Limb (tissue), 2 donors: ENCODE results near the gene OR5K2.

Source experiments
- DNase-seq, 2 donors: peaks; one replicate each; pipeline ENCODE4 v3.0.0-alpha.2; 2016; ENCODE audit errors: extremely low spot score in 2 of 2

The OR5K2 gene

DNA sequence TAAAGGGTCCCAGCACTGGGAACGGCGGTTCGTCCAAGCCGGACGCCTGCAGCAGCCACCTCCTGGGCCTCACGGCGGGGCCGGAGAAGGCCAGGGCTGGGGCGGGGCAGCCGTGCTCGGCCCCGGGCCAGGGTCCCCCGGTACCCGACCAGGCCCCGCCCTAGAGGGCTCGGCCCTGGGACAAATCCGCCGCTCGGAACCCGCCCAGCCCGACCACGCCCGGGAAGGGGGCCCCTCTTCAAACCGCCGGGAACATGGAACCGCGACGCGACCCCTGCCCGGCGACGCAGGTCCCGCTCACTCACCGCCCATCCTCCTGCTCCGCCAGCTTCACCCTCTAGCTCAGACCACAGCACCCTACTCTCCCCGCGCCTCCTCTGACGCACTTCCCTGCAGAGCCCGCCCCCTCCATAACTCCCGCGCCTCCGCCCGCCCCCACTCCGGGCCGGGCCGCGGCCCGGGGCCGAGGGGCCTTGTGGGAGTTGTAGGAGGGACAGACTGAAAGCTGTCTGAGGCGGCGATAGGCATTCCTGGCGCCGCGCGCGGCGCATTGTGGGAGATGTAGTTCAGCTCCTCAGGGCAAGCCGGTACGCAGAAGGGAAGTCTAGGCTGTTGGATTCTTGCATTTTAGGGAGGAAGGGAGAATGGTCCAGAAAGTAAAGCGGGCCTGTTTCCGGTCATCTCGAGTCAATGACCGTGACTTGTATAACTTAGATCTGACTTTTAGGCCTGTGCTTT lies 25.2 kb downstream of the OR5K2 start, which contains the start of gene CLDND1:
CLDND1 (minus strand) TSS at position 359 of the 738 bp plus-strand sequence. CDS start 1,478 bp downstream, outside the sequence.
- peak; percentile 95 to 97 for DNase-seq

DNA sequence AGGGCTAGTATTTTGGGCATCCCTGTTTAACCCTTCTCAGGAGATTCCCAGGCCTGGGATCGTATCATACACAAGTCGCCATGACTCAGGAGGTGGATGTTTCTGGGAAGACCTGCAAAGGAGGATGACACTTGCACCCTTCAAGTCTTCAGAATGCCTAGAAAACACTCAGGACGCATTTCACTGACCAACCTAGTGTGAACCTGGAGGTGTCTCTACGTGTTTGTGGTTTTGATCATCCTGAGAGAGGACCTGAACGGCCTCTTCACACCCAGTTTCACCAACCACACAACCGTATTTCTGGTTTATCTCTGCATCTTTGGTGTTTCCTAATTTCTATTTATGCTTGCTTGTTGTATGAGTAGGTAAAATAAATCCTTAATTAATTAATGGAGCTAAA lies 28.0 kb downstream of the OR5K2 start:
- DNase-seq = no peak

DNA sequence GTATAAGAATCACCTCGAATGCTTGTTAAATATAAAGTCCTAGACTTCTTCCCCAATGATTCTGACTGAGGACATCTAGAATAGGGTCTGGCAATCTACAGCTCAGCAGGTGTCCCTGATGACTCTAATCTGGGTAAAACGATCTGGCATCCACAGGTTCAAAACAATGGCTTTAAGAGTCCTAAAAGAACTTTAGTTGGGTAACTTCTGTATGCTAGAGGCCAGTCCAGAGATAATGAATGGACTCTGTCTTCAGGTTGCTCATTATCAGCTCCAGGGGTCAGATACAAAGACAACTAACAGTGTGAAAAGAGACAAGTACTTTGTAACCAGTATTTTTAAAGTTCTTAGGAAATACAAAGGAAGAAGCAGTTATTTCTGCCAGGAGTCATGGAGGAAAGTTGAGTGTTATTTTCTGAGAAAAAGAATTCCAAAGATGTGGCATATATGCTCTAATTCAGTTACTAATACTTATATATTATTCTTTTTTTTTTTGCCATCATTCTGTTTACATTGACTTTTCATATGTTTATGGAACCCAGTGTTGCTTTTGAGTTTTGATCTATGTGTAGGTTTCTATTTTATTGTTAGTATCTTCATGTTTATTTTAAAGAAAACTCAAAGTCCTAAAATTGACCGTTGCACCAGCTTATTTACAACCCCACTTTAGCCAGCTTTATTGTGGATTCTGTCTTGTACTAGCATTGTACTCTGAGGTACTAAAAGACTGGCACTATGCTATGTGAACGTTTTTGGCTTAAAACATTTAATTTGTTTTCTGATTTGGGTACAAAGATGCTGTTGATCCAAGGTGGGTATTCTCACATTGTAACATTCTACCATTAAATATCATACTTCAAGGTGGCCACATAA lies 31.2 kb downstream of the OR5K2 start:
- no peak for DNase-seq

DNA sequence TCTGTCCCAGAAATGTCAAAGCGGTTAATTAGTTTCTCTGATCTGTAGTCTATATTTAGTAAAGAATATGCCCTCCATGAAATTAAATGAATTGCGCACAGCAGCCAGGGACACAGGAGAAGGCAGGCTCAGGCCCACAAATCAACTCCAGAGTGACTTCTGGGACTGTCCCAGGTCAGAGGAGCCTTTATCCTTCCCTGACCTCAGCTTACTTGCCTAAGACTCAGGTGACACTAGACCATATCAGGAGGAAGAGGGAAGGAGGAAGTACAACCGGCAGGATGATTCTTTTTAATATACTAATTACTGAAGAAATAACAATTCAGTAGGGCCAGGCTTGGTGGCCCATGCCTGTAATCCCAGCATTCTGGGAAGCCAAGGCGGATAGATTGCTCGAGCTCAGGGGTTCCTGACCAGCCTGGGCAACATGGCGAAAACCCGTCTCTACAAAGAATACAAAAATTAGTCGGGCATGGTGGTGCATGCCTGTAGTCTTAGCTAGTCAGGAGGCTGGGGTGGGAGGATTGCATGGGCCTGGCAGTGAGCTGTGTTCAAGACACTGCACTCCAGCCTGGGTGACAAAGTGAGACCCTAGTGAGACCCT lies 32.5 kb downstream of the OR5K2 start:
- no peak for DNase-seq

DNA sequence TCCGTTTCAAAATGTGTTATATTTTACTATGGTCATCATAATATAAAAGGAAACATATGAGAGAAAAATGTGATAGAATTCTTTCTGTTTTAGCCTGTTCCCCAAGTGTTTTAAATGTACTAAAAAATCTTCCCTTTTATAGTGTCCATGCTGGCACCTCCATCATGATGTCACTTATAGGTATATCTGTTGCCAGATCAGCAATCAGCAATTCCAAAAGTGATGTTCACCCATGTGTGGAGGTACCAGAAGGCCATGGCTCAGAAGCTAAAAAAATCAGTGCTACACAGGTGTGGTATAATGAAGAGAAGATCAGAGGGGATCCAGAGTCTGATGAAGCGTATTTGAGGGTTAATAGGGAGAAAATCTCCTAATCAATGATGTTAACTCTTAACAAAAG lies 33.2 kb downstream of the OR5K2 start:
- no peak for DNase-seq

DNA sequence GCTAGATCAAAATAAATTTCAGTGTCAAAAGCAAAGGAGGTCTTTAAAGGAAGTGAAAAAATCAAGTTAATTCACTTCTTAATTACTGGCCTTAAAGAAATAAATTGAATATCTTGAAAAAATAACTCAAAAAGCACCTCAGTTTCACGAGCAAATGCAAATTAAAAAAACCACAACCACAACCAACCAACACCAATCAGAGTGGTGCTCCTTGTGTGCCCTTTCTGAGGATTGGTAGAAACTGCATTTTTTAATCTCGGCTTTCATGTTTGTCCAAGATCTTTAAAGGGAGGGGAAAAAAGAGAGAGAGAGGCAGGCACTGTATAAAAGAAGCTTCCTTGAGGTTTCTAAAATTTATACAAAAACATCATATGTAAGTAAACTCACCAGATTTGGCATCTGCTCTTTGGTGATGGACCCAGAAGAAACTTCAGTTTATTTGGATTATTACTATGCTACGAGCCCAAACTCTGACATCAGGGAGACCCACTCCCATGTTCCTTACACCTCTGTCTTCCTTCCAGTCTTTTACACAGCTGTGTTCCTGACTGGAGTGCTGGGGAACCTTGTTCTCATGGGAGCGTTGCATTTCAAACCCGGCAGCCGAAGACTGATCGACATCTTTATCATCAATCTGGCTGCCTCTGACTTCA lies 34.3 kb downstream of the OR5K2 start, which contains the start of gene GPR15:
GPR15 (plus strand) TSS at position 357 of the 653 bp plus-strand sequence; CDS start at position 413, 56 bp downstream.
- DNase-seq = no peak

DNA sequence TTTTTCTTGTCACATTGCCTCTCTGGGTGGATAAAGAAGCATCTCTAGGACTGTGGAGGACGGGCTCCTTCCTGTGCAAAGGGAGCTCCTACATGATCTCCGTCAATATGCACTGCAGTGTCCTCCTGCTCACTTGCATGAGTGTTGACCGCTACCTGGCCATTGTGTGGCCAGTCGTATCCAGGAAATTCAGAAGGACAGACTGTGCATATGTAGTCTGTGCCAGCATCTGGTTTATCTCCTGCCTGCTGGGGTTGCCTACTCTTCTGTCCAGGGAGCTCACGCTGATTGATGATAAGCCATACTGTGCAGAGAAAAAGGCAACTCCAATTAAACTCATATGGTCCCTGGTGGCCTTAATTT lies 34.8 kb downstream of the OR5K2 start:
- no peak for DNase-seq

DNA sequence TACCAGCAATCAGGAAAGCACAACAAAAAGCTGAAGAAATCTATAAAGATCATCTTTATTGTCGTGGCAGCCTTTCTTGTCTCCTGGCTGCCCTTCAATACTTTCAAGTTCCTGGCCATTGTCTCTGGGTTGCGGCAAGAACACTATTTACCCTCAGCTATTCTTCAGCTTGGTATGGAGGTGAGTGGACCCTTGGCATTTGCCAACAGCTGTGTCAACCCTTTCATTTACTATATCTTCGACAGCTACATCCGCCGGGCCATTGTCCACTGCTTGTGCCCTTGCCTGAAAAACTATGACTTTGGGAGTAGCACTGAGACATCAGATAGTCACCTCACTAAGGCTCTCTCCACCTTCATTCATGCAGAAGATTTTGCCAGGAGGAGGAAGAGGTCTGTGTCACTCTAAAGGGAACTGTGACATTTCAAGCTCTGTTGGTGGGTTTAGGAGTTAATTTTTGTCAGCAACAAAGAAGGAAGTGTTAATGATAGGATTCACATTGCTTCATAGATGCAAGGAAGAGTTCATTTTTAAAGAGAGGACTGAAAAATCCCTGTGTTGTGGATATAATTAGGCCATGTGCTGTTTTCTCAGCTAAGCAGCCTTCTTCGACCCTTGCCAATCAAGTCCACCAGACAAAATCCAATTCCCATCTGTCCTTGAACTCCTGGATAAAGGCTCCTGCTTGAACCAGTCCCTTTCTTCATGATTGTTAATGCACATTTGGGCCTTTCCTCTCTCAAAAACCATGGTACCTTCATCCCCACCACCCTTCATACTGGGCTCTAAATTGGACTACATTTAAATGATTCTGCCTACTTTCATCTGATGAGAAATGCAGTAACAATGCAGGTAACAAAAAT lies 35.5 kb downstream of the OR5K2 start:
- DNase-seq = no peak

DNA sequence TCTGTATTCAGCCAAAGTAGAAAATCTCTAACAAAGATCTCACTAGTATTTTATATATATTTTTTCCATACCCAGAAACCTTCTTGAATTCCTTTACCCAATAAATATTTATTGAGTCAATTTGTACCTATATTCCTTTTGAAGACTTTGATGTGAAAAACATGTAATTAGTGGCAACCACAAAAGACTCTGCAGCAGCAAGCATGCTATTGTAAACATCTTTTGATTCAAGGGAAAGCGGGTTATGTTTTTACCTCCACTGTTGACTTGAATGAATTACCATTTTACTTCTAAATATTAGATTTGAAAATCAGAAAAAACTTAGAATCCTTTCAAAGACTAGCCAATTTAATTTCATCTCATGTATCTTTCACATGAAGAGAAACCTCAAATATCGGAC lies 36.7 kb downstream of the OR5K2 start:
- DNase-seq = no peak

DNA sequence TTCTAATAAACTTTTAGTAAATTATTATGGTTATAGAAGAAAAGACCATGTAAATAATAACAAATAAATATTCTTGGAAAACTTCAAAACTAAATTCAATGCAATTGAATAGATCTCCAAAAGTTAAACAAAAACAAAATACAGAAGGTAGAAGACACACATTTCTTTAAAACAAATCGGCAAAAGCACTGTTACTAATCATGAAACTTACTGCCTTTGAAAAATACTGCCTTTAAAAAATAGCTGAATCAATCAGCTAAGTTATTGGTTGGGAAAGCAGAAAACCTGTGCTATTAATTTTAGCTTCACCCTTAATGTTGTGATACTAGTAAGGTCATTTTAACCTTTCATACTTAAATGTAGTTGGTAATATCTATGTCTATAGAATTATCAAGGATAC lies 37.3 kb downstream of the OR5K2 start:
- DNase-seq = no peak

DNA sequence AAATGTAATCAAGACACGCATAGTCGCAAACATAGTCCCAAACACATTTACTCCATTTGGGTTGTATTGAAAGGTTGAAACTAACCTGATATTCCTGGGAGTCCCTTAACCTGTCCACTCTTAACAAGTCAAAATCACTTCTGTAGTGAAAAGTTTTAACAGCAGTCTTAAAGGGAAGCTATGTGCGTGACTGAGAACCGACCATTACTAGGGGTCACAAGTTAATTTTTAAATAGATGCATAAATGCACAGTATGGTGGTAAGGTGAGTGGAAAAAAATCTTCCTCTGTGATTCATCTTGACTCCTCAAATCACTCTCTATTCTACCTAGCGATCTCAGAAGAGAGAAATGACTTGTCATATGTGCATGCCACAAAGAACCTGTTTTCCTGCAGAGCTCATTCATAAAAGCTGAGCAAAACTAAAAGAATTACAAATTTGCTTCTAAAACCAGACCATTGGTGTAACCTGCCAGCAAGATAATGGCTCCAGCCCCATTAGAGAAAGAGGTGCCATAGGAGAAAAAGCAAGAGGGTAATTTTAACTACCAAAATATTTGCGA lies 39.1 kb downstream of the OR5K2 start:
- DNase-seq = no peak

DNA sequence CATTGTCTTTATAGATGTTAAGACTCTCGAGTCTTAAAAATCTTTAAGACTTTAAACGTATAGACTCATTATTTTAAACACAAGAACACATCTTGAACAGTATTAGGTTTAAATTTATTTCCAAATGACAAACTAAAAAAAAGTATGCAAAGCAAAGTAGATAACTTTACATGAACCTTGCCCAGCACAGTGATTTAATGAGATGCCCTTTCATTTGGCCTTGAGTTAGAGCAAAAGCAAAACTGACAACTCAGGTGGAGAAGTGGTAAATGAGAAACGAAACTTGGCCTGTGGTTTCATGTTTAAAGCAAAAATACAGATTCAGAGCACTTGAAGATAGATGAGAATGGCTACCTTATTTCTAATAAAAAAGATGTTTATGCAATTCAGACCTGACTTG lies 42.9 kb downstream of the OR5K2 start:
- no peak for DNase-seq

DNA sequence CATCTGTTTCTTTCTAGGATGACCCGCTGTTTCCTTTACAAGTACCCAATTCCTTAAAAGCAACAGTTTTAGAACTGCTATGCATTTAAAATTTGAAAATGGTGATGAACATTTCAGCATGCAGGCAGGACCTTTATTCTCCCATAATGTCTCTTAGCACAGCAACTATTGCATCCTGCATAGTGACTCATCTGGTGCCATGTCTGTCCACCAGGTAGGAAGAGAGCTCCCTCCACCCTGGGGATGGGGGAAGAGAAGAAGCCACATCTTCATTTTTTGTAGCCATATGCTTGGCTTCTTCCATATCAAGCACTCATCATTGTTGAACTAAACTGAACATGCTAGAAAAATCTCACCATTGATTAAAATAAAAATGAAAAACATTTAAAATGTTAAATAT lies 44.2 kb downstream of the OR5K2 start:
- no peak for DNase-seq

DNA sequence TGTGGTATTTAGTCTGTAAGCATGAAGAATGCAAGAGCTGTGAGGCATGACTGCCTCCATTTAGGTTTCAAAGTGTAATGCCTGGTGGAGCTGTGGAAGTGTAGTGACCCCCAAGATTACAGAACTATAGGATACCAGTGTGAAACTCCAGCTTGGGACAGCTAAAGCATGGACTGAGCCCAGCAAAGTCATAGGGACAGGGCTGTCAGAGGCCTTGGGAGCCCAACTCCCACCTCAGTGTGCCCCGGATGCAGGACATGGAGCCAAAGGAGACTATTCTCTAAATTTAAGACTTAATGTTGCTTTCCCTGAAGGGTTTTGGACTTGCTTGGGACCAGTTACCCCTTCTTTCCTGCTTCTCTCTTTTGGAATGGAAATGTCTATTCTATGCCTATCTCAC lies 45.1 kb downstream of the OR5K2 start:
- no peak for DNase-seq

DNA sequence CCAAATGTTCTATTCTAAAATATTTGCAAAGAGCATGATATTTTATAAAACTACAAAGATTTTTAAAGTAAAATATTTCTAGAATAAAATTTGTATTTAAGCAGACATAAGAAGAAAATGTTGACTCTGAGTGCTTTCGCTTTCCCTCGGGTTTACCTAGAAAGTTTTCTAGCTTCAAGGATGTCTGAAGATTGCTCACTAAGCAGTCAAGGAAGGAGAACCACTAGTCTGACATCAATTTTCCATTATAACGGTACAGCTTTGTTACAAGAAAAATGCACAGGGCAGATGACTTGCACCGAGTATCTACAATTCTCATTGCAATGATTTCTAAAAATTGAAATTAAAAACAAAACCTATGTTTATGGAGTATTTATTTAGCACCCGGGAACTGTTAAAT lies 48.5 kb downstream of the OR5K2 start:
- DNase-seq = no peak
